Activated T-helper 2 cell treated with anti-CD3 and anti-CD28 coated beads, Interferon-gamma antibody, Interleukin-2, Interleukin-4, amounts not matched to agents 10 μg/mL and 5 μg/mL and 100 μg/mL, durations not matched to agents 14 hours and 24 hours and 36 hours (primary cell): ENCODE results near the gene AK1. TPM values are rescaled to one million over a fixed set of nuclear protein-coding genes. Genes with fewer than 3 reads are reported as not detected.
A peak's percentile ranks its signal among the peaks of the same experiment; 100 is the strongest.
"Not testable (repeated sequence)": the region's sequence is repeated elsewhere in the genome, so short reads cannot be mapped to it uniquely, and the experiment has no call there.

Source experiments
- DNase-seq: peaks from one replicate; pipeline ENCODE4 v3.0.0; 2021; ENCODE audit warnings: low spot score
- H3K27ac Mint-ChIP-seq: one replicate; pipeline ENCODE4 v1.8.0; 2021; ENCODE audit warnings: mixed read lengths
- H3K27me3 Mint-ChIP-seq: one replicate; pipeline ENCODE4 v1.8.0; 2021; ENCODE audit warnings: low read depth, mixed read lengths
- H3K36me3 Mint-ChIP-seq: one replicate; pipeline ENCODE4 v1.8.0; 2021; ENCODE audit warnings: low read depth, mixed read lengths
- H3K4me1 Mint-ChIP-seq: one replicate; pipeline ENCODE4 v1.8.0; 2021; ENCODE audit warnings: low read depth, mixed read lengths
- H3K4me3 Mint-ChIP-seq: one replicate; pipeline ENCODE4 v1.8.0; 2021; ENCODE audit warnings: low read depth, mild to moderate bottlenecking, moderate library complexity, mixed read lengths
- H3K9me3 Mint-ChIP-seq: one replicate; pipeline ENCODE4 v1.8.0; 2021; ENCODE audit warnings: mixed read lengths
- intact Hi-C: fragments of 100-400 bp; cut with micrococcal nuclease; formaldehyde crosslinking; loops from one replicate; pipeline ENCODE4 v1.15.1; 2023
- total RNA-seq: library from RNA; stranded (reverse); gene quantifications from 2 replicates; pipeline ENCODE4 v1.2.3, GENCODE V29; 2022

The AK1 gene
- total RNA-seq, 1 donor from 2014 or later = 21.0 TPM

DNA sequence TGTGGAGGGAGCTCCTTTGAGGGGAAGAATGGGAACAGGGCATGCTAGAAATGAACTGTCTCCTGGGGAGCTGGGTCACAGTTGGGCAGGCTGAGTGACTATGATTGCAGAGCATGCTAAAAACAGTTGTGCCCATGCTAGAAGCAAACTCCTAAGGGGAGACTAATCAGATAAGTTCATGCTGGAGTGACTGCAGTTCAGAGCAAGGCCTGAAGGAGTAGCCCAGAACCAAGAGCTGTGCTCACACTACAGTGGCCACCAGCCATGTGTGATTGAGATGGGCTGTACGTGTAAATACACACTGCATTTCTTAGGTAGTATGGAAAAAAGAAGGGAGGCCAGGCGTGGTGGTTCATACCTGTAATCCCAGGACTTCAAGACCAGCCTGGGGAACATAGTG lies 10.3 kb upstream of the AK1 start:
- intact Hi-C loops = no loop called here
- H3K4me3 Mint-ChIP-seq = no peak overlapping the region
- H3K27ac Mint-ChIP-seq = no peak overlapping the region
- no peaks in the 10 kb centered on the region for H3K27me3 Mint-ChIP-seq
- H3K4me1 Mint-ChIP-seq = peaks cover 6% of the 10 kb centered on the region
- peaks cover 7% of the 10 kb centered on the region for H3K9me3 Mint-ChIP-seq
- peaks cover 62% of the 10 kb centered on the region for H3K36me3 Mint-ChIP-seq
- no peak for DNase-seq

DNA sequence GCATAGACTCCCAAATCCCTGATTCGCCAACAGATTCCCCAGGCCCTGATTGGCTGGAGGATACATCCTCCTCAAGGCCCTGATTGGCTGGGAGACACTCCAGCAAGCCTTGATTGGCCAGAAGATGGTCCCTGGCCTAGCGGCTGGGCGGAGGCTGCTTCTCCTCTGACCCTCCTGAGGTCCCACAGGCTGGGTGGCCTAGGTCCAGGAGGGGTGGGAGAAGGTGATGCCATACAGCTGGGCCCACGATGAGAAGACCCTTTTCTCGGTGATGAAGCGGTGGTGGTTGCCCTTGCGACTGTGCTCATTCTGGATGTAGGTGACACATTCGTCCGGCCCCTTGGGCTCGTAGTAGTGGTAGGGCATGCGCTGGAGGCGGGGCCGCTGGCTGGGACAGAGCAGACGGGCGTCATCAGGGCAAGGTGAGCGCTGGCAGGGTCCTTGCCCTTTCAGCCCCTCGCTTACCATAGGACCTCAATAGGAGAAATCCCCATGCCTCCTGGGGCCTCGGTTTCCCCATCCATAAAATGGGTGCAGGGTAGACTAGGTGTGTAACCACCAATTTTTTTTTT lies 9.0 kb upstream of the AK1 start:
- DNase-seq = no peak
- peaks cover 52% of the 10 kb centered on the region for H3K36me3 Mint-ChIP-seq
- no peaks in the 10 kb centered on the region for H3K9me3 Mint-ChIP-seq
- intact Hi-C loops = no loop called here
- H3K27ac Mint-ChIP-seq = no peak overlapping the region
- H3K4me3 Mint-ChIP-seq = no peak overlapping the region
- no peaks in the 10 kb centered on the region for H3K27me3 Mint-ChIP-seq
- H3K4me1 Mint-ChIP-seq = peaks cover 2% of the 10 kb centered on the region

- intact Hi-C loops = no loop called here
- H3K27ac Mint-ChIP-seq = no peak overlapping the region
- no peaks in the 10 kb centered on the region for H3K27me3 Mint-ChIP-seq
- no peaks in the 10 kb centered on the region for H3K9me3 Mint-ChIP-seq
- H3K36me3 Mint-ChIP-seq = peaks cover 48% of the 10 kb centered on the region
- no peaks in the 10 kb centered on the region for H3K4me1 Mint-ChIP-seq
- no peak overlapping the region for H3K4me3 Mint-ChIP-seq
- no peak for DNase-seq
Measured at GRCh38 chr9:127885508-127886281, 8.2 kb upstream of the AK1 start.

DNA sequence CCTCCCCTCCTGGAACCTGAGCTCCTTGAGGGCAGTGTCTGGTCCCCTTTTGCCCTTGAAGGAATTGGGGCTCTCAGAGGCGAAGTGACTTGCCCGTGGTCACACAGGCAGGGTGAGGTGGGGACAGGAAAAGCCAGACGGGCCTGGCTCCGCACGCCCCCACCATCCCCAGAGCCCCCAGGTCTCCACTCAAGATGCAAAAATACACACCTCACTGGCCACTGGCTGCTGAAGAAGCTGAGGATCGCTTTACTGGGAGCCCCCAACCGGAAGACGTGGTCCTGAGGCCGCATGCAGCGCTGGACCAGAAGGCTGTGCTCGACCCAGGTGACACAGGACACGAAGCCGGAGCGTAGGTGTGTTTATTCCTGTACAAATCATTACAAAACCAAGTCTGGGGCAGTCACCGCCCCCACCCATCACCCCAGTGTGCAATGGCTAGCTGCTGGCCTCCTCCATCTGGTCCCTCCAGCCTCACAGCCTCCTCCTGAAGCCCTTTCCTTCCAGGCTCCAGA lies 7.6 kb upstream of the AK1 start:
- no peaks in the 10 kb centered on the region for H3K9me3 Mint-ChIP-seq
- H3K27ac Mint-ChIP-seq = no peak overlapping the region
- no peak overlapping the region for H3K4me3 Mint-ChIP-seq
- H3K27me3 Mint-ChIP-seq = no peaks in the 10 kb centered on the region
- no peaks in the 10 kb centered on the region for H3K4me1 Mint-ChIP-seq
- no peak for DNase-seq
- peaks cover 42% of the 10 kb centered on the region for H3K36me3 Mint-ChIP-seq
- intact Hi-C loops = no loop called here

GRCh38 chr9:127884427-127884911 lies 7.0 kb upstream of the AK1 start:
- no peak for DNase-seq
- Mint-ChIP-seq H3K36me3 (peaks cover 39% of the 10 kb centered on the region), H3K4me1 (no peaks in the 10 kb centered on the region), H3K4me3 (no peak overlapping the region), H3K27me3 (no peaks in the 10 kb centered on the region), H3K9me3 (no peaks in the 10 kb centered on the region), H3K27ac (no peak overlapping the region)
- intact Hi-C loops = no loop called here

GRCh38 chr9:127883959-127884358 lies 6.5 kb upstream of the AK1 start:
- intact Hi-C loops = no loop called here
- H3K27ac Mint-ChIP-seq = no peak overlapping the region
- no peaks in the 10 kb centered on the region for H3K4me1 Mint-ChIP-seq
- H3K27me3 Mint-ChIP-seq = no peaks in the 10 kb centered on the region
- no peak overlapping the region for H3K4me3 Mint-ChIP-seq
- H3K9me3 Mint-ChIP-seq = no peaks in the 10 kb centered on the region
- no peak for DNase-seq
- H3K36me3 Mint-ChIP-seq = peaks cover 39% of the 10 kb centered on the region

DNA sequence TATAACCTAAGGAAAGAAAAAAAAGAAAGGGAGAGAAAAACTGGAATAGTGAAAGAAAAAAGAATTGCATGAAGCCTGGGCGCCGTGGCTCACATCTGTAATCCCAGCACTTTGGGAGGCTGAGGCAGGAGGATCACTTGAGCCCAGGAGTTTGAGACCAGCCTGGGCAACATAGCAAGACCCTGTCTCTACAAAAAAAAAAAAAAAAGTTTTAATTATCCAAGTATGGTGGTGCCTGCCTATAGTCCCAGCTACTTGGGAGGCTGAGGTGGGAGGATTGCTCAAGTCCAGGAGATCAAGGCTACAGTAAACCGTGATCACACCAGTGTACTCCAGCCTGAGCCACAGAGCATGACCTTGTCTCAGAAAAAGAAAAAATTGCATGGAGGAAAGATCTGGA lies 4.2 kb upstream of the AK1 start:
- H3K27me3 Mint-ChIP-seq, H3K9me3 Mint-ChIP-seq, H3K27ac Mint-ChIP-seq, H3K4me1 Mint-ChIP-seq, H3K4me3 Mint-ChIP-seq, DNase-seq, intact Hi-C loops: not testable (repeated sequence)
- H3K36me3 Mint-ChIP-seq = peaks cover 27% of the 10 kb centered on the region

GRCh38 chr9:127880143-127880542 lies 2.7 kb upstream of the AK1 start:
- peaks cover 20% of the 10 kb centered on the region for H3K36me3 Mint-ChIP-seq
- H3K27me3 Mint-ChIP-seq = peaks cover 2% of the 10 kb centered on the region
- H3K27ac Mint-ChIP-seq = no peak overlapping the region
- intact Hi-C loops = no loop called here
- H3K4me1 Mint-ChIP-seq = no peaks in the 10 kb centered on the region
- no peaks in the 10 kb centered on the region for H3K9me3 Mint-ChIP-seq
- no peak for DNase-seq
- H3K4me3 Mint-ChIP-seq = no peak overlapping the region

GRCh38 chr9:127878652-127879390 lies 1.3 kb upstream of the AK1 start:
- H3K27me3 Mint-ChIP-seq = peaks cover 2% of the 10 kb centered on the region
- H3K9me3 Mint-ChIP-seq = no peaks in the 10 kb centered on the region
- intact Hi-C loops = no loop called here
- no peaks in the 10 kb centered on the region for H3K4me1 Mint-ChIP-seq
- peaks cover 9% of the 10 kb centered on the region for H3K36me3 Mint-ChIP-seq
- no peak overlapping the region for H3K4me3 Mint-ChIP-seq
- DNase-seq = no peak
- no peak overlapping the region for H3K27ac Mint-ChIP-seq

- Mint-ChIP-seq H3K36me3 (peaks cover 9% of the 10 kb centered on the region), H3K27me3 (peaks cover 2% of the 10 kb centered on the region), H3K4me3 (peak overlapping the region; percentile 17), H3K27ac (no peak overlapping the region), H3K4me1 (no peaks in the 10 kb centered on the region), H3K9me3 (no peaks in the 10 kb centered on the region)
- no peak for DNase-seq
- intact Hi-C loops = no loop called here
Measured at GRCh38 chr9:127878001-127878651, 651 bp upstream of the AK1 start.

- intact Hi-C loops = no loop called here
- Mint-ChIP-seq H3K4me1 (no peaks in the 10 kb centered on the region), H3K36me3 (peaks cover 3% of the 10 kb centered on the region), H3K27me3 (peaks cover 2% of the 10 kb centered on the region), H3K27ac (no peak overlapping the region), H3K4me3 (peak overlapping the region; percentile 26), H3K9me3 (no peaks in the 10 kb centered on the region)
- no peak for DNase-seq
Measured at GRCh38 chr9:127876764-127877562, 512 bp downstream of the AK1 start.
